Neural crest cell (in vitro differentiated cells): ENCODE results near the gene TNFAIP8L3. TPM values are rescaled to one million over a fixed set of nuclear protein-coding genes. Genes with fewer than 3 reads are reported as not detected.

ENCODE experiments used
- DNase-seq: peaks from one replicate; pipeline ENCODE4 v3.0.0; 2021; ENCODE audit warnings: low read depth, mixed read lengths, low spot score
- H3K27ac Mint-ChIP-seq: one replicate; pipeline ENCODE4 v1.8.0; 2021; ENCODE audit warnings: mild to moderate bottlenecking, mixed read lengths; ENCODE audit not compliant: unreplicated experiment
- H3K27me3 Mint-ChIP-seq: 2 replicates; pipeline ENCODE4 v1.8.0; 2021; ENCODE audit warnings: low read depth, mild to moderate bottlenecking, mixed read lengths
- H3K36me3 Mint-ChIP-seq: 2 replicates; pipeline ENCODE4 v1.8.0; 2021; ENCODE audit warnings: low read depth, mild to moderate bottlenecking, mixed read lengths
- H3K4me1 Mint-ChIP-seq: 2 replicates; pipeline ENCODE4 v1.8.0; 2021; ENCODE audit warnings: mixed read lengths
- H3K4me3 Mint-ChIP-seq: one replicate; pipeline ENCODE4 v1.8.0; 2021; ENCODE audit warnings: mild to moderate bottlenecking, mixed read lengths
- H3K9me3 Mint-ChIP-seq: 2 replicates; pipeline ENCODE4 v1.8.0; 2021; ENCODE audit warnings: mixed read lengths
- total RNA-seq: library from RNA; stranded (reverse); gene quantifications from 2 replicates; pipeline ENCODE4 v1.2.1, GENCODE V29; 2021
- TF ChIP-seq, protein P1 (sequence below): fragments of 200-600 bp; sonication (generic); conservative IDR thresholded peaks from 2 replicates; pipeline ENCODE4 v1.5.0; 2021; ENCODE audit warnings: antibody characterized with exemption, mild to moderate bottlenecking

The TNFAIP8L3 gene
- total RNA-seq, 1 donor from 2014 or later, result not detected

DNA sequence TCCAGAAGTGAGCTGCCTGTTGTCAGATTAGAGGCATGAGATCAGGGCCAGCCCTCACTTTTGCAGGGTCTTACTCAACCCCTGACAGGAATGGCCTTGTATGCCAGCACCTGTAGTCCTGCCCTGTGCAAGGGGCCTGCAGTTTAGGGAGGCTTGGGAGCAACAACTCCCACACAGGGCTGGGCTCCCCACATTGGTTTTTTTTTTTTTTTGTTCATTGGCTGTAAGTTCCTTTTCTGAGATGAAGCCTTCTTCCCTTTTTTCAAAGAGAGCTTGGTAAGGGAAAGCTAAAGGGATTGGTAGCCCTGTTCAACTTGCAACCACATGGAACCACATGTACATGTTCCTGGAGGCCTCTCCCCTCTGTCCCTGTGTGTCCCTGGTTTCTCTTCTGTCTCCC is 46.4 kb downstream of the TNFAIP8L3 start:
- Mint-ChIP-seq H3K27me3 (no peaks in the 10 kb centered on the region), H3K27ac (no peak overlapping the region), H3K4me3 (no peak overlapping the region), H3K9me3 (peaks cover 2% of the 10 kb centered on the region), H3K4me1 (peaks cover 4% of the 10 kb centered on the region), H3K36me3 (no peaks in the 10 kb centered on the region)
- TF ChIP-seq, protein P1, sequence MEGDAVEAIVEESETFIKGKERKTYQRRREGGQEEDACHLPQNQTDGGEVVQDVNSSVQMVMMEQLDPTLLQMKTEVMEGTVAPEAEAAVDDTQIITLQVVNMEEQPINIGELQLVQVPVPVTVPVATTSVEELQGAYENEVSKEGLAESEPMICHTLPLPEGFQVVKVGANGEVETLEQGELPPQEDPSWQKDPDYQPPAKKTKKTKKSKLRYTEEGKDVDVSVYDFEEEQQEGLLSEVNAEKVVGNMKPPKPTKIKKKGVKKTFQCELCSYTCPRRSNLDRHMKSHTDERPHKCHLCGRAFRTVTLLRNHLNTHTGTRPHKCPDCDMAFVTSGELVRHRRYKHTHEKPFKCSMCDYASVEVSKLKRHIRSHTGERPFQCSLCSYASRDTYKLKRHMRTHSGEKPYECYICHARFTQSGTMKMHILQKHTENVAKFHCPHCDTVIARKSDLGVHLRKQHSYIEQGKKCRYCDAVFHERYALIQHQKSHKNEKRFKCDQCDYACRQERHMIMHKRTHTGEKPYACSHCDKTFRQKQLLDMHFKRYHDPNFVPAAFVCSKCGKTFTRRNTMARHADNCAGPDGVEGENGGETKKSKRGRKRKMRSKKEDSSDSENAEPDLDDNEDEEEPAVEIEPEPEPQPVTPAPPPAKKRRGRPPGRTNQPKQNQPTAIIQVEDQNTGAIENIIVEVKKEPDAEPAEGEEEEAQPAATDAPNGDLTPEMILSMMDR, result no peak
- DNase-seq, result no peak

DNA sequence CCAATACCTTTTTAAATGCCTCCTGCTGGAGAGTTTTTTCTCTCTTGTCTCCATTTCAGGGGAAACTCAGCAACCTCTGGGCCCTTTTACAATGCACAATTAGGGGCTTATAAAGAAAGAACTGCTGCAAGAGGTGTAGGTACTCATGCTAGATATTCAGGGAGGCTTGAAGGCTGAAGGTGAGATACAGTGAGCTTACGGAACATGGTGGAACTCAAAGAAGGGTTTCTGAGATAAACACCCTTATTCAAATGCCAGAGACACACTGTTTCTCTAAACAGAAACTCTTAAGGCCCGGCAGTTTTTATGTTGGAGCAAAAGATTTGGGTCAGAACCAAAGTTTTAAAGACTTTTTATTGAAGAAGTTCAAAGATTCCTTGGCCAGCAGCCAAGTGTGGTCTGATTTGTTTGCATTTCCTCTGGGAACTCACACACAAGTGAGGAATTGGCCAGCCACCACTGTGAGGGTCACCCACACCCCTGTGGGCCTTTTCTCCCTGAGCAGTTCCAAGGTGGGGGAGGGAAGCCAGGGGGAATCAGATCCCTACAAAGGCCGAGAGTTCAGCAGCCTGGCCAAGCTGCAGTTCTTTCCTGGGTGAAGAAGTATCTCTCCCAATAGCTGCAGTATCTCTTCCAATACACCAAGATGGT is 47.8 kb downstream of the TNFAIP8L3 start:
- TF ChIP-seq, protein P1, result no peak
- peaks cover 4% of the 10 kb centered on the region for H3K4me1 Mint-ChIP-seq
- H3K27ac Mint-ChIP-seq, result no peak overlapping the region
- H3K4me3 Mint-ChIP-seq, result no peak overlapping the region
- H3K36me3 Mint-ChIP-seq, result no peaks in the 10 kb centered on the region
- H3K27me3 Mint-ChIP-seq, result no peaks in the 10 kb centered on the region
- peaks cover 2% of the 10 kb centered on the region for H3K9me3 Mint-ChIP-seq
- DNase-seq, result no peak

DNA sequence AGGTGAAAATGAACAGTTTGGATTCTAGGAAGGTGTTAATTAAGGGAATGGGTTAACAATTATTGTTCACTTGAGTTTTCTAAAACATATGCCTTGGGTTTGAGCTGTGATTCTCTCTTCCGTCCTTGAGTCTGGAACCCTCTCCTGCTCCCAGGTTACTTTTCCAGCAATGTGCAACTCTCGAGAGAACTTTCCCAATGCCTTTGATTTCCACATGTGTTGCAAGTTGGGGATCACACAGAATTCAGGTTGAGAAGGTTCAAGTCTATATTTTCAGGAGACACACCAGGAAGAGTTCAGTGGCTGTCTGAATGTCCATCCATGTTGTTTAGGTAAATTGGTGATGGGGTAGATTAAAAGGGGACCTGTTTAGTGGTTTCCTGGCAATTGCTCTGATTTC is 48.7 kb downstream of the TNFAIP8L3 start:
- Mint-ChIP-seq H3K27ac (no peak overlapping the region), H3K9me3 (peaks cover 2% of the 10 kb centered on the region), H3K4me1 (peaks cover 4% of the 10 kb centered on the region), H3K36me3 (no peaks in the 10 kb centered on the region), H3K4me3 (no peak overlapping the region), H3K27me3 (no peaks in the 10 kb centered on the region)
- no peak for DNase-seq
- TF ChIP-seq, protein P1, result no peak

DNA sequence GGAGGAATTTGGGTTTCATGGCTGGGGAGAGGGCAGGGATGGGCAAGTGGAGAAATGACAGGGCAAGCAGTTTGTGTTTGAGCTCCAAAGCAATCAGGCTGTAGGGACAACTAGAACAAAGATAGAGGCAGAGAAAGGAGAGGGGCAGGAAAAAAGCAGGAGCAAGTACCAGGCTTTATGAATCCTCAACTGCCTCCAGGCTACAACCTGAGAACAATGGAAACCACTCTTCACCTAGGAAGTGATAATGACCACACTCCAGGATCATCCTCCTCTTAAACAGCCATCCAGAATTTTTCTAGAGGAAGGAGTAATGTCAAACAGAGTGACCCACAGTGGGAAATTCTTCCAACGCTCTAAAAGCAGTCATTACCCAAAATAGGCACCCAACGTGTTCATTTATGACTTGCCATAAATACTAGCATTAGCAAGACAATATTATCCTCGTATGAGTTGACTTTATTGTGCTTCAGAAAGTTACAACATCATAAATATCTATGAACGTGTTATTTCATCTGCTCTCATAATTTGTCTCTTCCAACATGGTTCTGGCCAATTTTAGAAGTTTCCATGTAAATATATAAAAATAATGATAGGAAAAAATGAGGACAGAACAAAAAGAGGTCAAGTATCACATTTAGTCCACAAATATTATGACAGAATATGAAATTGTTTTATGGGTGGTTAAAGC is 50.5 kb downstream of the TNFAIP8L3 start:
- TF ChIP-seq, protein P1, result no peak
- H3K4me3 Mint-ChIP-seq, result no peak overlapping the region
- no peaks in the 10 kb centered on the region for H3K36me3 Mint-ChIP-seq
- no peak overlapping the region for H3K27ac Mint-ChIP-seq
- no peaks in the 10 kb centered on the region for H3K27me3 Mint-ChIP-seq
- peaks cover 9% of the 10 kb centered on the region for H3K4me1 Mint-ChIP-seq
- peaks cover 2% of the 10 kb centered on the region for H3K9me3 Mint-ChIP-seq
- DNase-seq, result no peak

DNA sequence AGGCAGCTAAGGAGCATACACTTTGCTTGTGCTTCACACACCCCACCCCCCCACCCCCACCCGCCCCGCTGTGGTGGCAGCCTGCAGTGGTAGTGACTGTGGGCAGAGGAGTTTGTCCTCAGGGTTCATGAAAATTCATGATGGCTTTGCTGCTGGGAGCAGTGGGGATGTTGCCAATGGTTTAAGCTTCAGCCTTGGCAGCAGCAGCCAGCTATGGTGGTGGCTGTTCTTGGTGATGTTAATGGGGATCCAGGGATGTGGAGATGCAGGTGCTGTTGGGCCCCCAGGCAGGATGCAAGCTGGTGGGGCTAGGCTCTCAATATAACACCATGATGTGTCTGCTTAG is 55.8 kb downstream of the TNFAIP8L3 start:
- Mint-ChIP-seq H3K4me3 (peak overlapping the region; percentile 51), H3K9me3 (peaks cover 8% of the 10 kb centered on the region), H3K36me3 (peaks cover 9% of the 10 kb centered on the region), H3K27me3 (no peaks in the 10 kb centered on the region), H3K4me1 (peaks cover 23% of the 10 kb centered on the region), H3K27ac (no peak overlapping the region)
- TF ChIP-seq, protein P1, result no peak
- DNase-seq, result no peak
